GM12878 (cell line): Measurements from ENCODE around the gene LMCD1. TPM values are rescaled to one million over a fixed set of nuclear protein-coding genes. Genes with fewer than 3 reads are reported as not detected.

Source experiments
- ATAC-seq: fragments of 200-7000 bp; cut with Tn5 transposase; 3 replicates; pipeline ENCODE4 v1.9.1; 2020; ENCODE audit warnings: mild to moderate bottlenecking, moderate library complexity
- BruUV-seq: library from RNA; stranded (reverse); fragments of 400-500 nt; replicated peaks from 2 replicates; lab custom pipeline; 2021; lab: Mats Ljungman, UMichigan
- CTCF ChIA-PET: fragments of 300-600 bp; sonication (Branson Sonifier 250); formaldehyde crosslinking; extraction: SDS; loops from one replicate; lab custom pipeline; 2021; ENCODE audit warnings: inconsistent platforms; lab: Yijun Ruan, JAX
- POLR2A ChIA-PET: fragments of 350-600 bp; formaldehyde crosslinking; extraction: SDS; loops from one replicate; lab custom pipeline; 2021; ENCODE audit warnings: inconsistent platforms; lab: Charles Lee
- RAD21 ChIA-PET: fragments of 300-600 bp; sonication (Branson Sonifier 250); formaldehyde crosslinking; loops from one replicate; lab custom pipeline; 2023; ENCODE audit warnings: antibody characterized with exemption; ENCODE audit not compliant: unreplicated experiment; lab: Charles Lee
- SMC1A ChIA-PET: fragments of 300-600 bp; sonication (Branson Sonifier 250); formaldehyde crosslinking; loops from one replicate; lab custom pipeline; 2023; ENCODE audit not compliant: unreplicated experiment, uncharacterized antibody; lab: Charles Lee
- DNase-seq: peaks from one replicate; pipeline ENCODE4 v3.0.0-alpha.2; 2011; ENCODE audit warnings: low read depth, low spot score
- FAIRE-seq: peaks from 3 replicates; lab custom pipeline; 2011; peaks lifted over from hg19 to GRCh38; lab: Jason Lieb, UNC
- H2AFZ ChIP-seq: 2 replicates; pipeline ENCODE4 v1.6.0; 2011; ENCODE audit warnings: low read depth, low read length, control low read depth; ENCODE audit not compliant: control insufficient read depth
- H3K27ac ChIP-seq: 2 replicates; pipeline ENCODE4 v1.5.1; 2011; ENCODE audit warnings: control low read depth; ENCODE audit not compliant: control insufficient read depth, insufficient read depth
- H3K27me3 ChIP-seq, 2 experiments: replicated peaks in 1 of 2; 2 replicates each; pipeline versions ENCODE4 v1.6.0 to v1.6.1; 2011; ENCODE audit warnings: low read length in 1 of 2; ENCODE audit not compliant: control insufficient read depth in 2 of 2, insufficient read depth in 2 of 2
- H3K36me3 ChIP-seq, 2 experiments: 2 replicates each; pipeline ENCODE4 v1.5.1; 2011; ENCODE audit warnings: low read length in 1 of 2; ENCODE audit not compliant: control insufficient read depth in 2 of 2, insufficient read depth in 2 of 2
- H3K4me1 ChIP-seq: 2 replicates; pipeline ENCODE4 v1.6.1; 2011; ENCODE audit warnings: mild to moderate bottlenecking, low read length, moderate library complexity, mixed read lengths; ENCODE audit not compliant: control insufficient read depth, insufficient read depth
- H3K4me2 ChIP-seq: 2 replicates; pipeline ENCODE4 v1.6.0; 2011; ENCODE audit warnings: control low read depth; ENCODE audit not compliant: control insufficient read depth, insufficient read depth
- H3K4me3 ChIP-seq: fragments of 200-600 bp; sonication (generic); 2 replicates; pipeline ENCODE4 v1.5.1; 2016
- H3K79me2 ChIP-seq: 2 replicates; pipeline ENCODE4 v1.6.0; 2011; ENCODE audit warnings: low read length; ENCODE audit not compliant: control insufficient read depth, insufficient read depth
- H3K9ac ChIP-seq: 2 replicates; pipeline ENCODE4 v1.8.0; 2011; ENCODE audit warnings: low read length, control low read depth, mixed read lengths; ENCODE audit not compliant: control insufficient read depth, insufficient read depth
- H3K9me3 ChIP-seq: replicated peaks from 3 replicates; pipeline ENCODE4 v1.5.1; 2011; ENCODE audit warnings: mild to moderate bottlenecking, low read length; ENCODE audit not compliant: control insufficient read depth, insufficient read depth
- H4K20me1 ChIP-seq: 2 replicates; pipeline ENCODE4 v1.6.0; 2011; ENCODE audit not compliant: control insufficient read depth, insufficient read depth
- DPF2 ChIP-seq: fragments of 450-650 bp; IDR thresholded peaks from 2 replicates; pipeline ENCODE4 v1.6.1; 2017; ENCODE audit warnings: mild to moderate bottlenecking
- ESRRA ChIP-seq: IDR thresholded peaks from 2 replicates; pipeline ENCODE4 v1.6.1; 2012; ENCODE audit warnings: mild to moderate bottlenecking, low read length, improper control_type of control experiment
- HDAC6 ChIP-seq: fragments of 200-600 bp; sonication (generic); IDR thresholded peaks from one replicate; pipeline ENCODE4 v1.8.0; 2017; ENCODE audit warnings: antibody characterized with exemption; ENCODE audit not compliant: unreplicated experiment
- HSF1 ChIP-seq: fragments of 150-350 bp; IDR thresholded peaks from 2 replicates; pipeline ENCODE4 v1.6.1; 2014; ENCODE audit warnings: mild to moderate bottlenecking, low read depth, low read length
- MEF2A ChIP-seq: IDR thresholded peaks from 2 replicates; pipeline ENCODE4 v1.6.1; 2011; ENCODE audit warnings: low read depth, mild to moderate bottlenecking, low read length, moderate library complexity; ENCODE audit not compliant: insufficient read depth
- NFIC ChIP-seq: IDR thresholded peaks from 2 replicates; pipeline ENCODE4 v1.6.1; 2012; ENCODE audit warnings: low read depth, mild to moderate bottlenecking, inconsistent platforms, low read length, moderate library complexity
- NR2F1 ChIP-seq: fragments of 450-650 bp; conservative IDR thresholded peaks from 2 replicates; pipeline ENCODE4 v1.6.1; 2017; ENCODE audit warnings: mild to moderate bottlenecking
- PBX3 ChIP-seq: IDR thresholded peaks from 2 replicates; pipeline ENCODE4 v1.6.1; 2011; ENCODE audit warnings: mild to moderate bottlenecking, low read depth, low read length, moderate library complexity; ENCODE audit not compliant: insufficient replicate concordance
- RFX5 ChIP-seq: IDR thresholded peaks from 2 replicates; pipeline ENCODE4 v1.6.1; 2011; ENCODE audit warnings: low read depth, low read length, improper control_type of control experiment
- TBL1XR1 ChIP-seq: IDR thresholded peaks from 2 replicates; pipeline ENCODE4 v1.6.1; 2012; ENCODE audit warnings: low read depth, low read length, improper control_type of control experiment
- WGBS: methylation state at CpG from one replicate; pipeline ENCODE4 v1.1.6; 2016; ENCODE audit warnings: low lambda C conversion rate; ENCODE audit not compliant: insufficient replicate concordance, insufficient coverage; ENCODE audit errors: missing lambda C conversion rate; 5-methylcytosine and 5-hydroxymethylcytosine counted together
- in situ Hi-C: fragments of 300-500 bp; cut with MboI; formaldehyde crosslinking; loops from 9 replicates; pipeline ENCODE4 v1.14.3; 2018; ENCODE audit warnings: mixed read lengths
- intact Hi-C: fragments of 100-400 bp; cut with micrococcal nuclease; formaldehyde crosslinking; loops from one replicate; pipeline ENCODE4 v1.14.2; 2022; ENCODE audit not compliant: unreplicated experiment
- polyA plus RNA-seq, 11 experiments: library from polyadenylated mRNA; depleted of rRNA in 4 of 11; unstranded in 6 of 11; stranded (reverse) in 5 of 11; fragments of >200 nt; fragmentation: Nextera tagmentation in 4 of 11; fragmentation: Illumina TruSeq in 1 of 11; extraction: Ambion mirVana in 4 of 11; extraction: Trizol in 1 of 11; gene quantifications; 1 replicate in 1 of 11; 2 replicates in 10 of 11; pipeline versions ENCODE4 v1.2.1 to v1.2.3, GENCODE V29; 2011 to 2016; ENCODE audit warnings: inconsistent platforms in 2 of 11, missing spikeins in 2 of 11, low read depth in 1 of 11
- total RNA-seq, 4 experiments: library from RNA; depleted of rRNA in 3 of 4; stranded (reverse); fragments of >200 nt in 3 of 4; fragmentation: Illumina TruSeq in 1 of 4; extraction: Trizol in 1 of 4; gene quantifications; 2 replicates each; pipeline versions ENCODE4 v1.2.1 to v1.2.3, GENCODE V29; 2013 to 2021
- TF ChIP-seq, protein P1 (sequence below), 3 experiments: IDR thresholded peaks in 2 of 3; conservative IDR thresholded peaks in 1 of 3; 2 replicates each; pipeline ENCODE4 v1.5.1; 2011; ENCODE audit warnings: low read depth in 3 of 3, low read length in 3 of 3, mild to moderate bottlenecking in 3 of 3, control low read depth in 2 of 3, moderate library complexity in 2 of 3, inconsistent platforms in 1 of 3, mixed read lengths in 1 of 3; ENCODE audit not compliant: control insufficient read depth in 2 of 3, insufficient read depth in 1 of 3; ENCODE audit errors: extremely low read depth in 1 of 3

The LMCD1 gene
- total and polyA plus RNA-seq, 10 of the 15 experiments (the other 5 are each of a cell fraction or from before 2014, with no cell fraction given), result 0.27 to 6.4 (median 1.7) TPM

- WGBS, result 26% methylated on average over 5 of the region's 5 CpGs
- in situ Hi-C loops, result no loop called here
- FAIRE-seq, result no peak
- POLR2A ChIA-PET, result no interaction called here
- intact Hi-C loops, result no loop called here
- TF ChIP-seq RFX5 (no peak), NFIC (no peak), MEF2A (no peak), PBX3 (no peak), TBL1XR1 (no peak), ESRRA (no peak), HSF1 (no peak), NR2F1 (no peak), DPF2 (no peak), HDAC6 (no peak)
- TF ChIP-seq, protein P1, sequence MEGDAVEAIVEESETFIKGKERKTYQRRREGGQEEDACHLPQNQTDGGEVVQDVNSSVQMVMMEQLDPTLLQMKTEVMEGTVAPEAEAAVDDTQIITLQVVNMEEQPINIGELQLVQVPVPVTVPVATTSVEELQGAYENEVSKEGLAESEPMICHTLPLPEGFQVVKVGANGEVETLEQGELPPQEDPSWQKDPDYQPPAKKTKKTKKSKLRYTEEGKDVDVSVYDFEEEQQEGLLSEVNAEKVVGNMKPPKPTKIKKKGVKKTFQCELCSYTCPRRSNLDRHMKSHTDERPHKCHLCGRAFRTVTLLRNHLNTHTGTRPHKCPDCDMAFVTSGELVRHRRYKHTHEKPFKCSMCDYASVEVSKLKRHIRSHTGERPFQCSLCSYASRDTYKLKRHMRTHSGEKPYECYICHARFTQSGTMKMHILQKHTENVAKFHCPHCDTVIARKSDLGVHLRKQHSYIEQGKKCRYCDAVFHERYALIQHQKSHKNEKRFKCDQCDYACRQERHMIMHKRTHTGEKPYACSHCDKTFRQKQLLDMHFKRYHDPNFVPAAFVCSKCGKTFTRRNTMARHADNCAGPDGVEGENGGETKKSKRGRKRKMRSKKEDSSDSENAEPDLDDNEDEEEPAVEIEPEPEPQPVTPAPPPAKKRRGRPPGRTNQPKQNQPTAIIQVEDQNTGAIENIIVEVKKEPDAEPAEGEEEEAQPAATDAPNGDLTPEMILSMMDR (IDR thresholded peaks at IDR 0.05 in 2 of 3, conservative IDR thresholded peaks at IDR 0.05 in 1 of 3; ENCODE audit: control insufficient read depth in 2 of 3, extremely low read depth in 1 of 3, insufficient read depth in 1 of 3, low read depth in 3 of 3, low read length in 3 of 3), result no peak
- DNase-seq, result no peak
- H2AFZ ChIP-seq, result no peak overlapping the region
- no peak overlapping the region for H3K9ac ChIP-seq
- RAD21 ChIA-PET, result no interaction called here
- no peaks in the 10 kb centered on the region for H3K4me1 ChIP-seq
- BruUV-seq, result no TSS peak
- H4K20me1 ChIP-seq, result no peaks in the 10 kb centered on the region
- no peak overlapping the region for H3K4me3 ChIP-seq
- no peaks in the 10 kb centered on the region for H3K9me3 ChIP-seq
- no peaks in the 10 kb centered on the region for H3K36me3 ChIP-seq
- no peak for ATAC-seq
- no peak overlapping the region for H3K4me2 ChIP-seq
- H3K27me3 ChIP-seq, result no peaks in the 10 kb centered on the region
- no peak overlapping the region for H3K27ac ChIP-seq
- SMC1A ChIA-PET, result no interaction called here
- no peaks in the 10 kb centered on the region for H3K79me2 ChIP-seq
- CTCF ChIA-PET, result no interaction called here
Observed at GRCh38 chr3:8453153-8453552, 48.5 kb upstream of the LMCD1 start.
